ENCODE measurements around the gene ZNF483.

ZNF483 gene

DNA sequence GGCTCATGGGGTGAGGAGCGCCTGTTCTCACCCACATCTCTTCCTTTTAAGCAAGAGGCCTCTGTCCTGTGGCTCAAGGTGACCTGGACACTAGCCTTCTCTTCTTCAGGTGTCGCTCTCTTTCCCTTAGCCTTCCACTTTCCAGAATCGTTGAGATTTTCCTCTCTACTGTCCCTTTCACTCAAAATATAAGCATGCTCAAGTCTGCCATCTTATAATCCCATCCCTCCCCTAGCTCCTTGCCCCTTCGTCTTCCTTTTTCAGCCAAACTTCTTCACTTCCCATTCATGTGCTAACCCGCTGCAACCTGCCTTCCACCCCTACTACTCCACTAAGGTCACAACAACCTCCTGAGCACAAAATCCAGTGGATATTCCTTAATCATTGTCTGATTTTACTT lies 61.4 kb downstream of the ZNF483 start:
- no peak for DNase-seq
- TF ChIP-seq, protein P1, sequence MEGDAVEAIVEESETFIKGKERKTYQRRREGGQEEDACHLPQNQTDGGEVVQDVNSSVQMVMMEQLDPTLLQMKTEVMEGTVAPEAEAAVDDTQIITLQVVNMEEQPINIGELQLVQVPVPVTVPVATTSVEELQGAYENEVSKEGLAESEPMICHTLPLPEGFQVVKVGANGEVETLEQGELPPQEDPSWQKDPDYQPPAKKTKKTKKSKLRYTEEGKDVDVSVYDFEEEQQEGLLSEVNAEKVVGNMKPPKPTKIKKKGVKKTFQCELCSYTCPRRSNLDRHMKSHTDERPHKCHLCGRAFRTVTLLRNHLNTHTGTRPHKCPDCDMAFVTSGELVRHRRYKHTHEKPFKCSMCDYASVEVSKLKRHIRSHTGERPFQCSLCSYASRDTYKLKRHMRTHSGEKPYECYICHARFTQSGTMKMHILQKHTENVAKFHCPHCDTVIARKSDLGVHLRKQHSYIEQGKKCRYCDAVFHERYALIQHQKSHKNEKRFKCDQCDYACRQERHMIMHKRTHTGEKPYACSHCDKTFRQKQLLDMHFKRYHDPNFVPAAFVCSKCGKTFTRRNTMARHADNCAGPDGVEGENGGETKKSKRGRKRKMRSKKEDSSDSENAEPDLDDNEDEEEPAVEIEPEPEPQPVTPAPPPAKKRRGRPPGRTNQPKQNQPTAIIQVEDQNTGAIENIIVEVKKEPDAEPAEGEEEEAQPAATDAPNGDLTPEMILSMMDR (IDR thresholded peaks at IDR 0.05): no peak
- no peaks in the 10 kb centered on the region for H3K4me1 Mint-ChIP-seq
- no peak overlapping the region for H3K4me3 Mint-ChIP-seq
- no peaks in the 10 kb centered on the region for H3K9me3 Mint-ChIP-seq
- no peaks in the 10 kb centered on the region for H3K27me3 Mint-ChIP-seq (ENCODE audit: low read depth, poor library complexity)
- H3K36me3 Mint-ChIP-seq (ENCODE audit: low read depth): peaks cover 45% of the 10 kb centered on the region
- H3K27ac Mint-ChIP-seq: no peak overlapping the region

DNA sequence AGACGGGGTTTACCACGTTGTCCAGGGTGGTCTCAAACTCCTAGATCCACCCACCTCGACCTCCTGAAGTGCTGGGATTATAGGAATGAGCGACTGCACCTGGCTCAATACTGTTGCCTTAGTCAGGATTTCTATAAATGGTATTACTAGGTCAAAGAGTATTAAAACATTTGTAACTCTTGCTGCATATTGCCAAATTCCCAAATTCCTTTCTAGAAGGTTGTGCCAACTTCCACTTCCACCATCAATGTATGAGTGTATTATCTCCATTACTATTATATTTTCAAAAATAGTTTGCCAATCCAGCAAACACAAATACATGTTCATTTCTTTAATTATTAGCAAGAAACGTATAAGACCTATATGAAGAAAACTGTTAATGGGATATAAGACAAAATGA lies 63.9 kb downstream of the ZNF483 start:
- no peaks in the 10 kb centered on the region for H3K9me3 Mint-ChIP-seq
- H3K27ac Mint-ChIP-seq: no peak overlapping the region
- no peak for DNase-seq
- H3K4me1 Mint-ChIP-seq: no peaks in the 10 kb centered on the region
- TF ChIP-seq, protein P1 (IDR thresholded peaks at IDR 0.05): no peak
- no peak overlapping the region for H3K4me3 Mint-ChIP-seq
- H3K27me3 Mint-ChIP-seq (ENCODE audit: low read depth, poor library complexity): no peaks in the 10 kb centered on the region
- peaks cover 68% of the 10 kb centered on the region for H3K36me3 Mint-ChIP-seq (ENCODE audit: low read depth)

DNA sequence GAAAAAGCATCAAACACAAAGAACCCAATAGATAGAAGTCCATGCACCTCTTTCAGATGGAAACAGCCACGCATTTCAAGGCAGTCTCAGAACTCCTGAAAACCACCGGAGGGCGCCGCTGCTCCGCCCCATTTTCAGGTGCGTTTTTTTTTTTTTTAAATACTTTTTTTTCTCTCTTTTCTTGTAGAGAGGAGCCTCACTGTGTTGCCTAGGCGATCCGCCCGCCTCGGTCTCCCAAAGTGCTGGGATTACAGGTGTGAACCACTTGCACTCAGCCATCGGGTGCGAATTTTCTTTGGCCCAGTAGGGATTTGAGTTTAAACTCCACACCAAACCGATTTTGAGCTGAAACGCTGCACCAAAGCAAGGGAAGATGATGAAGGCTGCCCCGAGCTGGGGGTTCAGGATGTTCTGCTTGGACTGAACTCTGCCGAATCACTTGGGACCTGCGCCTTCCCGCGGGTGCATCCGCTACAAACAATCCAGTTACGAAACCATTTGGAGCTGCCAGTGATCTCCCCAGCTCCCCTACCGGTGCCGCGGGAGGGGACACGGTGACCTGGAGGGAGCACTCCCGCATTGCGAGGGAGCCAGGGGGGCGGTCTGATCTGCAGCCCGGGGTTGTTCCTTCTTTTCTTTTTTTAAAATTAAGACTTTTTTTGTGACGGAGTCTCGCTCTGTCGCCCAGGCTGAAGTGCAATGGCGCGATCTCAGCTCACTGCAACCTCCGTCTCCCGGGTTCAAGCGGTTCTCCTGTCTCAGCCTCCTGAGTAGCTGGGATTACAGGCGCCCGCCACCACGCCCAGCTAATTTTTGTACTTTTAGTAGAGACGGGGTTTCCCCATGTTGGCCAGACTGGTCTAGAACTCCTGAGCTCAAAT lies 73.1 kb downstream of the ZNF483 start:
- peaks cover 25% of the 10 kb centered on the region for H3K4me1 Mint-ChIP-seq
- DNase-seq: peak; percentile 58
- peak overlapping the region; percentile 42 for H3K27ac Mint-ChIP-seq
- TF ChIP-seq, protein P1 (IDR thresholded peaks at IDR 0.05): peak; percentile 63
- peaks cover 33% of the 10 kb centered on the region for H3K36me3 Mint-ChIP-seq (ENCODE audit: low read depth)
- H3K9me3 Mint-ChIP-seq: no peaks in the 10 kb centered on the region
- H3K27me3 Mint-ChIP-seq (ENCODE audit: low read depth, poor library complexity): peaks cover 16% of the 10 kb centered on the region
- peak overlapping the region; percentile 92 for H3K4me3 Mint-ChIP-seq

DNA sequence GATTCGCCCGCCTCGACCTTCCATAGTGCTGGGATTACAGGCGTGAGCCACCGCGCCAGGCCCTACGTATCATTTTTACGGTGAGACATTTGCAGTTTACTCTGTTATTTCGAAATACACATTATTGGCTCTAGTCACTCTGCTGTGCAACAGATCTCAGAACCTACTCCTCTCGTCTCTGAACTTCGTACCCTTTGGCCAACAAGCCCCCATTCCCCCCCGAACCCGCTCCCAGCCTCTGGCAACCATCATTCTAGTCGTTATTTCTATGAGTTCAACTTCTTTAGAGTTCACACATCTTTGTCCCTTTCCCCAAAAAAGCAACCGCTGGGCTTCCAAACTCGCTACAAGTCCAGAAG lies 73.7 kb downstream of the ZNF483 start:
- H3K4me3 Mint-ChIP-seq: peak overlapping the region; percentile 92
- peak overlapping the region; percentile 42 for H3K27ac Mint-ChIP-seq
- no peaks in the 10 kb centered on the region for H3K9me3 Mint-ChIP-seq
- peaks cover 25% of the 10 kb centered on the region for H3K4me1 Mint-ChIP-seq
- DNase-seq: peak; percentile 10
- peaks cover 18% of the 10 kb centered on the region for H3K27me3 Mint-ChIP-seq (ENCODE audit: low read depth, poor library complexity)
- peaks cover 27% of the 10 kb centered on the region for H3K36me3 Mint-ChIP-seq (ENCODE audit: low read depth)
- TF ChIP-seq, protein P1 (IDR thresholded peaks at IDR 0.05): no peak

DNA sequence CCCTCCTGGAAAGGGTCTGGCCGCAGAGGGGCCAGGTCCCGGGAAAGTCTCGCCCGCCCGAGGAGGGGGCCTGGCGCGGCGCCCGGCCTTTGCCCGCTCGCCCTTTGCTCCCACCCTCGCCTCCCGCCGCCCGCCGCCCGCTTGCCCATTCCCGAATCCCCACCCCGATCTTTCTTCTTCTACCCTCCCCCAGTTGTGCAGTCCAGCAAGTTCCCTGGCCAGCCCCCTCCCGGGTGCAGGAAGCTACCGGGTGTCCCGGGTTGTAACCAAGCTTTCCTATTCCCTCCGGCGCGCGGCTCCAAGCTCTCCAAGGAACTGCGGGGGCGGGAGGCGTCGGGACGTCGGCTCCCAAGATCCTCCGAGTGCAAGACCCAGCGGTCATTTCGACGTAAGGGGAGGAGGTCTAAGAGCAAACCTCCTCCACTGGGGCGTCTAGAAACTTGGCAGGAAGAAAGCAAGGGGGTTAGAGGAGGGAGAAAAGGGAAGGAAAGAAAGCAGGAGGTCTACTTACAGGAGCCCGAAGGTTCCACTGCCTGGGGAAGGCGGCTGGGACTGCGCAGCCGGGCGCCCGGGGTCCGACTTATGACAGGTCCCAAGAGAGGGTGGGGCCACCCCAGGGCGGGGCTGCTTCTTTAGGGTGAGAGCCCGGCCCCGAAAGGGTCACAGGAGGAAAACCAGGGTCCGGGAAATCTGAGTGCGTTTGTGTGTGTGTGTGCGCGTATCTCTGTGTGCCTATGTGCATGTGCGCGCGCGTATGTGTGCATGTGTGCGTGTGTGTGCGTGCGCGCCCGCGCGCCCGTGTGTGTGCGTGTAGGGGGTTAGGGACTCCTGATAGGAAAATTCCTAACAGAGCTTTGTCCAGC lies 74.3 kb downstream of the ZNF483 start, which contains the start of gene PTGR1:
Gene PTGR1, minus strand, starts transcription at position 556 of the 863 bp plus-strand sequence. CDS start 2,225 bp downstream, outside the sequence.
- Mint-ChIP-seq H3K4me1 (peaks cover 25% of the 10 kb centered on the region), H3K36me3 (ENCODE audit: low read depth) (peaks cover 22% of the 10 kb centered on the region), H3K27ac (peak within 1 kb of the TSS; percentile 97), H3K9me3 (no peaks in the 10 kb centered on the region), H3K27me3 (ENCODE audit: low read depth, poor library complexity) (peaks cover 24% of the 10 kb centered on the region), H3K4me3 (peak within 1 kb of the TSS; percentile 92)
- peak; percentile 79 for DNase-seq
- TF ChIP-seq, protein P1 (IDR thresholded peaks at IDR 0.05): no peak

Data from nephron progenitor cell (in vitro differentiated cells).